HCT116 (cell line): ENCODE results near the gene USP15. TPM values are rescaled to one million over a fixed set of nuclear protein-coding genes. Genes with fewer than 3 reads are reported as not detected.

Experiments used
- ATAC-seq: fragments of 200-7000 bp; cut with Tn5 transposase; 2 replicates; pipeline ENCODE4 v1.9.1; 2020; ENCODE audit warnings: mild to moderate bottlenecking, moderate library complexity
- BruUV-seq: library from RNA; stranded (reverse); fragments of 400-500 nt; replicated peaks from 2 replicates; lab custom pipeline; 2021; lab: Mats Ljungman, UMichigan
- CTCF ChIA-PET: fragments of 300-600 bp; sonication (Branson Sonifier 250); formaldehyde crosslinking; loops from one replicate; lab custom pipeline; 2021; ENCODE audit warnings: antibody characterized with exemption; lab: Charles Lee
- POLR2A ChIA-PET: fragments of 300-600, 350-600 bp; sonication (Branson Sonifier 250); formaldehyde crosslinking; loops from one replicate; lab custom pipeline; 2021; ENCODE audit warnings: antibody characterized with exemption; lab: Charles Lee
- RAD21 ChIA-PET, 2 experiments: fragments of 300-600 bp; sonication (Branson Sonifier 250); formaldehyde crosslinking; loops; one replicate each; lab custom pipeline; 2023; ENCODE audit warnings: low total read pairs in 2 of 2; ENCODE audit not compliant: uncharacterized antibody in 2 of 2, unreplicated experiment in 2 of 2, low non-redundant PET in 1 of 2; lab: Charles Lee
- DNase-seq: peaks from one replicate; pipeline ENCODE4 v3.0.0-alpha.2; 2010; ENCODE audit warnings: low read depth, low spot score
- H2AFZ ChIP-seq: fragments of 200-600 bp; shearing (Covaris generic), sonication (generic); 2 replicates; pipeline ENCODE4 v1.6.1; 2017; ENCODE audit warnings: low read depth, mixed run types, mixed read lengths, antibody characterized with exemption, low read length; ENCODE audit not compliant: poor library complexity, severe bottlenecking
- H3K27ac ChIP-seq: 2 replicates; pipeline ENCODE4 v1.5.1; 2012; ENCODE audit warnings: low read depth, low read length
- H3K27me3 ChIP-seq: fragments of 200-600 bp; sonication (generic); 2 replicates; pipeline ENCODE4 v1.6.1; 2016; ENCODE audit warnings: mixed run types, low read length, mixed read lengths; ENCODE audit not compliant: insufficient read depth
- H3K36me3 ChIP-seq, 2 experiments: fragments of 200-500 bp in 1 of 2; fragments of 200-600 bp in 1 of 2; sonication (Bioruptor generic) in 1 of 2; sonication (generic) in 1 of 2; 2 replicates each; pipeline versions ENCODE4 v1.5.1 to v1.6.1; 2014 to 2016; ENCODE audit warnings: low read length in 2 of 2, inconsistent platforms in 1 of 2, mixed read lengths in 1 of 2, mixed run types in 1 of 2; ENCODE audit not compliant: insufficient read depth in 2 of 2, control insufficient read depth in 1 of 2
- H3K4me1 ChIP-seq, 2 experiments: fragments of 200-600 bp in 1 of 2; sonication (generic) in 1 of 2; 2 replicates each; pipeline versions ENCODE4 v1.5.1 to v1.6.1; 2012 to 2017; ENCODE audit warnings: low read length in 2 of 2, inconsistent platforms in 1 of 2, mild to moderate bottlenecking in 1 of 2, mixed read lengths in 1 of 2, mixed run types in 1 of 2, moderate library complexity in 1 of 2; ENCODE audit not compliant: insufficient read depth in 2 of 2, control insufficient read depth in 1 of 2
- H3K4me2 ChIP-seq: fragments of 200-600 bp; sonication (generic); 2 replicates; pipeline ENCODE4 v1.6.1; 2017; ENCODE audit warnings: mixed run types, low read length, mixed read lengths
- H3K4me3 ChIP-seq, 2 experiments: fragments of 200-600 bp in 1 of 2; sonication (generic) in 1 of 2; replicated peaks in 1 of 2; 2 replicates each; pipeline ENCODE4 v1.5.1; 2011 to 2016; ENCODE audit warnings: low read length in 2 of 2, control low read depth in 1 of 2, low read depth in 1 of 2, mild to moderate bottlenecking in 1 of 2, mixed read lengths in 1 of 2, mixed run types in 1 of 2
- H3K79me2 ChIP-seq: fragments of 200-600 bp; sonication (generic); 2 replicates; pipeline ENCODE4 v1.6.1; 2017; ENCODE audit warnings: mild to moderate bottlenecking, mixed run types, low read length, moderate library complexity, mixed read lengths; ENCODE audit not compliant: insufficient read depth
- H3K9ac ChIP-seq: fragments of 200-600 bp; sonication (generic); 2 replicates; pipeline ENCODE4 v1.6.1; 2016; ENCODE audit warnings: low read length, mixed read lengths
- H3K9me2 ChIP-seq: fragments of 200-600 bp; sonication (generic), shearing (Covaris generic); 2 replicates; pipeline ENCODE4 v1.6.1; 2017; ENCODE audit warnings: mixed run types, mild to moderate bottlenecking, moderate library complexity; ENCODE audit not compliant: insufficient read depth
- H3K9me3 ChIP-seq, 2 experiments: fragments of 200-500 bp in 1 of 2; fragments of 200-600 bp in 1 of 2; sonication (Bioruptor generic) in 1 of 2; sonication (generic) in 1 of 2; 2 replicates each; pipeline ENCODE4 v1.6.1; 2014 to 2017; ENCODE audit warnings: low read length in 2 of 2, mixed read lengths in 2 of 2, inconsistent platforms in 1 of 2, low read depth in 1 of 2, mild to moderate bottlenecking in 1 of 2, mixed run types in 1 of 2, moderate library complexity in 1 of 2; ENCODE audit not compliant: control insufficient read depth in 1 of 2, insufficient read depth in 1 of 2
- H4K20me1 ChIP-seq: fragments of 200-600 bp; sonication (generic), shearing (Covaris generic); 2 replicates; pipeline ENCODE4 v1.6.1; 2017; ENCODE audit warnings: mixed run types, mild to moderate bottlenecking, moderate library complexity; ENCODE audit not compliant: insufficient read depth
- ATF3 ChIP-seq: IDR thresholded peaks from 2 replicates; pipeline ENCODE4 v1.6.1; 2012
- EZH2phosphoT487 ChIP-seq: fragments of 200-600 bp; IDR thresholded peaks from 2 replicates; pipeline ENCODE4 v1.6.1; 2018; ENCODE audit warnings: antibody characterized with exemption, borderline replicate concordance
- FOSL1 ChIP-seq: IDR thresholded peaks from 2 replicates; pipeline ENCODE4 v1.6.1; 2012; ENCODE audit warnings: low read depth
- TCF7L2 ChIP-seq: IDR thresholded peaks from 2 replicates; pipeline ENCODE4 v1.7.0; 2011; ENCODE audit warnings: borderline replicate concordance, inconsistent platforms; ENCODE audit not compliant: insufficient read depth, insufficient read length; ENCODE audit errors: extremely low read depth
- YY1 ChIP-seq: IDR thresholded peaks from 2 replicates; pipeline ENCODE4 v1.6.1; 2011; ENCODE audit warnings: low read length, low read depth, moderate library complexity, mild to moderate bottlenecking; ENCODE audit not compliant: insufficient replicate concordance; ENCODE audit errors: extremely low read depth
- intact Hi-C: fragments of 100-400 bp; cut with micrococcal nuclease; formaldehyde crosslinking; loops from 2 replicates; pipeline ENCODE4 v1.10.0; 2022
- total RNA-seq: library from RNA; stranded (reverse); gene quantifications from one replicate; pipeline ENCODE4 v1.2.1, GENCODE V29; 2021; ENCODE audit not compliant: unreplicated experiment
- TF ChIP-seq, protein P1 (sequence below): IDR thresholded peaks from 2 replicates; pipeline ENCODE4 v1.6.1; 2011; ENCODE audit warnings: mild to moderate bottlenecking, low read length, moderate library complexity; ENCODE audit not compliant: insufficient replicate concordance; ENCODE audit errors: extremely low read depth
- TF ChIP-seq, protein P2 (sequence below): IDR thresholded peaks from 2 replicates; pipeline ENCODE4 v1.6.1; 2012

The USP15 gene
- total RNA-seq, 1 experiment from 2014 or later, result 49.5 TPM

DNA sequence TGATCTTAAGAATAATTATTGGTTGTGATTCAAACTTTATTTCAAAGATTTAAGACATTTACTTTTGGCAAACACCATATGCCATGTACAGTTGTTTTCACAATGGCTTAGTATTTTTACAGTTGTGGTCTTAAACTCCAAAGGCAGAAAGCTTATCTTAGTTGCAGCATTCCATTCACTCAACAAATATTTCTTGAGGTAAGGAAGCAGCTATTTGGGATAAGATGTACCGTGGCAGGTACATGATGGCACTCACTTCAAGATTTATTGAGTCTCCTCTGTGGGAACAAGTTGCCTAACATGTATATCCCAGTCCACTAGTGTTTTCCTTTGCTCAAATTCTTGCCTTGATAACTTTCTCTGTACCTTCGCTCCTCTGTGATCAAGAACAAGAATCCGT is 198.4 kb downstream of the USP15 start:
- ChIA-PET RAD21 (no interaction called here), CTCF (no interaction called here), POLR2A (no interaction called here)
- no peak overlapping the region for H3K4me3 ChIP-seq
- no peaks in the 10 kb centered on the region for H3K36me3 ChIP-seq
- no peaks in the 10 kb centered on the region for H3K9me2 ChIP-seq
- no peak overlapping the region for H3K9ac ChIP-seq
- H3K9me3 ChIP-seq, result no peaks in the 10 kb centered on the region; a peak in 1 of 4 replicates
- DNase-seq (no peak), ATAC-seq (no peak)
- no peaks in the 10 kb centered on the region for H3K4me1 ChIP-seq
- no peak overlapping the region for H3K27ac ChIP-seq
- no peak overlapping the region for H3K4me2 ChIP-seq
- H2AFZ ChIP-seq, result no peak overlapping the region
- intact Hi-C loops, result no loop called here
- TF ChIP-seq, protein P1, sequence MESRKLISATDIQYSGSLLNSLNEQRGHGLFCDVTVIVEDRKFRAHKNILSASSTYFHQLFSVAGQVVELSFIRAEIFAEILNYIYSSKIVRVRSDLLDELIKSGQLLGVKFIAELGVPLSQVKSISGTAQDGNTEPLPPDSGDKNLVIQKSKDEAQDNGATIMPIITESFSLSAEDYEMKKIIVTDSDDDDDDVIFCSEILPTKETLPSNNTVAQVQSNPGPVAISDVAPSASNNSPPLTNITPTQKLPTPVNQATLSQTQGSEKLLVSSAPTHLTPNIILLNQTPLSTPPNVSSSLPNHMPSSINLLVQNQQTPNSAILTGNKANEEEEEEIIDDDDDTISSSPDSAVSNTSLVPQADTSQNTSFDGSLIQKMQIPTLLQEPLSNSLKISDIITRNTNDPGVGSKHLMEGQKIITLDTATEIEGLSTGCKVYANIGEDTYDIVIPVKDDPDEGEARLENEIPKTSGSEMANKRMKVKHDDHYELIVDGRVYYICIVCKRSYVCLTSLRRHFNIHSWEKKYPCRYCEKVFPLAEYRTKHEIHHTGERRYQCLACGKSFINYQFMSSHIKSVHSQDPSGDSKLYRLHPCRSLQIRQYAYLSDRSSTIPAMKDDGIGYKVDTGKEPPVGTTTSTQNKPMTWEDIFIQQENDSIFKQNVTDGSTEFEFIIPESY, result no peak
- no peaks in the 10 kb centered on the region for H3K27me3 ChIP-seq
- BruUV-seq, result no TSS peak
- no peaks in the 10 kb centered on the region for H4K20me1 ChIP-seq
- H3K79me2 ChIP-seq, result no peaks in the 10 kb centered on the region

DNA sequence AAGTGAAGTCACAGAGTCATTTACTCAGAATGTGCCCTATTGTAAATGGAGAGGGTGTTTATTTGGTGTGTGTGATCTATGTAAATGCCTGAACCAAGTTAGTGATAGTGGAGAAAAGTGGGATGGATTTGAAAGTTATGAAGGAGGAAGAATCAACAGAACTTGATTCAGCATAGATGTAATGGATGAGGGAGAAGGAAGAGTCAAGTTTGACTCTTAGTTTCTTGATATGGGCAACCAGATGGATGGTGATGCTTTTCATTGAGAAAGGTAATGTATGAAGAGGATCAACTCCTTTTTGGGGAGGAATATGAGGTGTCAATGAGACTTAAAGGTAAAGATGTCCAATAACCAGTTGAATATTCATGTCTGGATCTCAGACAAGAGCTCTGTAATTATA is 199.8 kb downstream of the USP15 start:
- DNase-seq (no peak), ATAC-seq (no peak)
- H3K9me3 ChIP-seq, result no peaks in the 10 kb centered on the region; a peak in 1 of 4 replicates
- intact Hi-C loops, result no loop called here
- H3K36me3 ChIP-seq, result no peaks in the 10 kb centered on the region
- H3K79me2 ChIP-seq, result no peaks in the 10 kb centered on the region
- H3K4me1 ChIP-seq, result no peaks in the 10 kb centered on the region
- no peak overlapping the region for H3K4me2 ChIP-seq
- TF ChIP-seq ATF3 (no peak), TCF7L2 (no peak), EZH2phosphoT487 (no peak), FOSL1 (no peak), YY1 (no peak)
- TF ChIP-seq, protein P1, result no peak
- TF ChIP-seq, protein P2, sequence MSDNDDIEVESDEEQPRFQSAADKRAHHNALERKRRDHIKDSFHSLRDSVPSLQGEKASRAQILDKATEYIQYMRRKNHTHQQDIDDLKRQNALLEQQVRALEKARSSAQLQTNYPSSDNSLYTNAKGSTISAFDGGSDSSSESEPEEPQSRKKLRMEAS, result no peak
- no peaks in the 10 kb centered on the region for H4K20me1 ChIP-seq
- ChIA-PET RAD21 (no interaction called here), CTCF (no interaction called here), POLR2A (no interaction called here)
- no peak overlapping the region for H3K4me3 ChIP-seq
- H3K27me3 ChIP-seq, result no peaks in the 10 kb centered on the region
- BruUV-seq, result no TSS peak
- H3K9me2 ChIP-seq, result no peaks in the 10 kb centered on the region
- no peak overlapping the region for H3K27ac ChIP-seq
- H3K9ac ChIP-seq, result no peak overlapping the region
- no peak overlapping the region for H2AFZ ChIP-seq
